ENCODE results near the gene ZC3HAV1. TPM values are rescaled to one million over a fixed set of nuclear protein-coding genes. Genes with fewer than 3 reads are reported as not detected.
"Not testable (repeated sequence)": the region's sequence is repeated elsewhere in the genome, so short reads cannot be mapped to it uniquely, and the experiment has no call there.

Gene ZC3HAV1
- polyA plus RNA-seq, 5 donors, result 15.7 to 24.0 (median 17.5) TPM

- DNase-seq, result not testable (repeated sequence)
Measured at GRCh38 chr7:139054656-139055055, 54.9 kb downstream of the ZC3HAV1 start.

- no peak for DNase-seq
Measured at GRCh38 chr7:139054101-139054500, 55.4 kb downstream of the ZC3HAV1 start.

GRCh38 chr7:139051655-139052054 is 57.9 kb downstream of the ZC3HAV1 start:
- no peak for DNase-seq

- DNase-seq, result no peak
Measured at GRCh38 chr7:139049936-139050335, 59.6 kb downstream of the ZC3HAV1 start.

GRCh38 chr7:139049111-139049510 is 60.4 kb downstream of the ZC3HAV1 start:
- DNase-seq, result no peak

GRCh38 chr7:139047970-139048369 is 61.5 kb downstream of the ZC3HAV1 start:
- no peak for DNase-seq

- no peak for DNase-seq
Measured at GRCh38 chr7:139046143-139046542, 63.4 kb downstream of the ZC3HAV1 start.

GRCh38 chr7:139044813-139045794 is 64.4 kb downstream of the ZC3HAV1 start:
- DNase-seq, result no peak

GRCh38 chr7:139043823-139044812 is 65.4 kb downstream of the ZC3HAV1 start:
- DNase-seq, result no peak

- DNase-seq, result no peak
Measured at GRCh38 chr7:139041378-139042085, 68.0 kb downstream of the ZC3HAV1 start.

GRCh38 chr7:139038691-139039090 is 70.8 kb downstream of the ZC3HAV1 start:
- no peak for DNase-seq

GRCh38 chr7:139036901-139037300 is 72.6 kb downstream of the ZC3HAV1 start:
- no peak for DNase-seq

- peak; percentile 74 to 82 for DNase-seq
Measured at GRCh38 chr7:139035586-139036353, 73.8 kb downstream of the ZC3HAV1 start, which contains the start of gene ZC3HAV1L. ZC3HAV1L (minus strand) TSS chr7:139036042; CDS start chr7:139036017, 25 bp downstream.

GRCh38 chr7:139034855-139035585 is 74.5 kb downstream of the ZC3HAV1 start:
- peak; percentile 24 to 36 for DNase-seq

- no peak for DNase-seq
Measured at GRCh38 chr7:139034336-139034735, 75.2 kb downstream of the ZC3HAV1 start.

GRCh38 chr7:139033346-139034114 is 76.0 kb downstream of the ZC3HAV1 start:
- no peak for DNase-seq

- no peak for DNase-seq
Measured at GRCh38 chr7:139032473-139032872, 77.0 kb downstream of the ZC3HAV1 start.

GRCh38 chr7:139029353-139029752 is 80.2 kb downstream of the ZC3HAV1 start:
- DNase-seq, result no peak

- DNase-seq, result no peak
Measured at GRCh38 chr7:139026551-139026950, 83.0 kb downstream of the ZC3HAV1 start.
